CD1c-positive myeloid dendritic cell (primary cell): ENCODE measurements around the gene TBC1D19.
"Not testable (repeated sequence)": the region's sequence is repeated elsewhere in the genome, so short reads cannot be mapped to it uniquely, and the experiment has no call there.

Experiments used
- DNase-seq: peaks from one replicate; pipeline ENCODE4 v3.0.0-alpha.2; 2016; ENCODE audit errors: extremely low spot score

The TBC1D19 gene, protein sequence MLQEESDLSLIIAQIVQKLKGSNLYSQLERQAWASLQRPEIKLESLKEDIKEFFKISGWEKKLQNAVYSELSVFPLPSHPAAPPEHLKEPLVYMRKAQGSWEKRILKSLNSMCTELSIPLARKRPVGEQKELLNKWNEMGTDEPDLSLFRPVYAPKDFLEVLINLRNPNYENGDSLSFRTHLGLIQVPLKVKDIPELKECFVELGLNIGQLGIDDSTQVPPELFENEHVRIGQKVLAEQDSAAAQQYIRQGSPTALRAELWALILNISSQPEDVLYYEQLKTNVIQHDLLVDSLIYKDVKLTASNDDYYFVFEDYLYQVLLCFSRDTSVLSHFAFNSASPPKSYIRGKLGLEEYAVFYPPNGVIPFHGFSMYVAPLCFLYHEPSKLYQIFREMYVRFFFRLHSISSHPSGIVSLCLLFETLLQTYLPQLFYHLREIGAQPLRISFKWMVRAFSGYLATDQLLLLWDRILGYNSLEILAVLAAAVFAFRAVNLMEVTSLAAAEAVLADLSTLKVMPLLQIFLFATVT

DNA sequence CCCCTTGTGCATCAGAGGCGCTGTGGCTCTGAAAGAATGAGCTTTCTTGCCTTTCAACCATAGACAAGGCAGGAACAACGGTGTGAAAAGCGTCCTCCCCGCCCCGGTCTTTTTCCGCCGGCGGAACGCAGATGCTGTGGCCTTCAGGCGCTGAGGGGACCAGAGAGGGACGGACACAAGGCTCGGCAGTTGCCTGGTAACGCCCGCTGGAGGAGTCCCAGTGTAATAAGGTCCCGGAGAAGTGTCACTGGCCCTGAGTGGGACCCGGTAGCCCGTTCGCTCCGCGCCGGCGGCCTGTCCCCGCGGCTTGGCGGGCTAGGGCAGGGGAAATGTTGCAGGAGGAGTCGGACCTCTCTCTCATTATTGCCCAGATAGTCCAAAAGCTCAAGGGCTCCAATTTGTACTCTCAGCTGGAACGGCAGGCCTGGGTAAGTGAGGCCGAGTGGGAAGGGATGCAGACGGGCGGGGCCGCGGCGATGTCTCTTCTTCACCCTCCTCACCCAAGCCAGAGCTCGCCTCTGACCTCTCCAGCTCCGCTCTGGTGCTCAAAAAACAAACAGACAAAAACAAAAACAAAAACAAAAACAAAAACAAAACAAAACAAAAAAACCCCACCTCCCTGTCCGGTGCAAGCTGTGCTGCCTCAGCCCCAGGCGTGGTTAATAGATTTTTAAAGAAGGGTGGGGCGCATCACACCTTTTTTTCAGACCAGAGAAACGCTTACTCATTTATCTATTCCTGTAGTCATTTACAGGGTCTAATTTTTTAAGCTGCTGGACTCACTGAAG lies at the start of gene TBC1D19:
Gene TBC1D19, plus strand, starts transcription at position 220 of the 788 bp plus-strand sequence. Its CDS starts 110 bp downstream, at position 330.
- peak; percentile 88 for DNase-seq

DNA sequence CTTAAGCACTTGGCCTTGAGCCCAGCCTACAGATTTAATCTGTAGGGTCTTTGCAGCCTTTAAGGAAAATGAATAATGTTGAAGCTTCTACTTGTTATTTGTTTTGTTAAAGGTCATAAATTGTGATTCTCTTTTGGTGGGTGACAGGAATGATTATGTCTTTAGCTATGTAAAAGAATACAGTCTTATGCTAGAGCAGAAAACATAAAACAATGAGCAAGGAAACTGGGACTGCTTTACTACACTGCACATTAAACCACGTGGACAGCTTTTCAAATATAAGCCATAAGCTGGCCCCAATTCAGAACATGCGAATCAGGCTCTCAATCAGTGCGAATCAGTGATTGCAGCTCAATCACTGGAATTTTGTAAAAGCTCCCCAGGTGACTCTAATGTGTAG lies 40.9 kb upstream of the TBC1D19 start:
- no peak for DNase-seq

DNA sequence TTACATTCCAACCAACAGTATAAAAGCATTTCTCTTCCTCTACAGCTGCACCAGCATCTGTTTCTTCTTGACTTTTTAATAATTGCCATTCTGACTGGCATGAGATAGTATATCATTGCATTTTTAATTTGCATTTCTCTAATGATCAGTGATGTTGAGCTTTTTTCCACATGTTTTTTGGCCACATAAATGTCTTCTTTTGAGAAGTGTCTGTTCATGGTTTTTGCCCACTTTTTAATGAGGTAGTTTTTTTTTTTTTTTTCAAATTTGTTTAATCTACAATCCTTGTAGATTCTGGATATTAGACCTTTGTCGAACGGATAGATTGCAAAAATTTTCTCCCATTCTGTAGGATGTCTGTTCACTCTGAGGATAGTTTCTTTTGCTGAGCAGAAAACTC lies 39.5 kb upstream of the TBC1D19 start:
- DNase-seq, result no peak

DNA sequence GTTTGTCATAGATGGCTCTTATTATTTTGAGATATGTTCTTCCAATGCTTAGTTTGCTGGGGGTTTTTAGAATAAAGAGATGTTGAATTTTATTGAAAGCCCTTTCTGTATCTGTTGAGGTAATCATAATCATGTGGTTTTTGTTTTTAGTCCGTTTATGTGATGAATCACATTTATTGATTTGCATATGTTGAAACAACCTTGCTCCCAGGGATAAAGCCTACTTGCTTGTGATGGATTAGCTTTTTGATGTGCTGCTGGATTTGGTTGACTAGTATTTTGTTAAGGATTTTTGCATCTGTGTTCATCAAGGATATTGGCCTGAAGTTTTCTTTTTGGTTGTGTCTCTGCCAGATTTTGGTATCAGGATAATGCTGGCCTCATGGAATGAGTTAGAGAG lies 35.5 kb upstream of the TBC1D19 start:
- DNase-seq, result not testable (repeated sequence)

DNA sequence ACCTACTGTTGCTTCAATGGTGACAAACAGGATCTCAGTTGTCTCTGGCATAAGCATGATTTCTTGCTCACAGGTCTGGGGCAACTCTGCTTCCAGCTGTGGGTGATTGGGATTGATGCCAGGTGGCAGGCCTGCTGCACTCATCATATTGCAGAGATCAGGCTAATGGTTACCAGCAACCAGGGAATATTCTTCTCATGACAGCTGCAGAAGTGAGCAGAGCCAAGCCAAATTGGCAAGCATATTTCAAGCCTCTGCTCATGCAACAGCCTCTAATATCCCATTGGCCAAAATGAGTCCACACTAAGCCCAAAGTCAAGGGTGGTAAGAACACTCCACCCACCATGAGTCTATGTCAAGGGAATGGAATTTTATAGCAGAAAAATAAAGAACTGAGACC lies 26.7 kb upstream of the TBC1D19 start:
- DNase-seq, result no peak

DNA sequence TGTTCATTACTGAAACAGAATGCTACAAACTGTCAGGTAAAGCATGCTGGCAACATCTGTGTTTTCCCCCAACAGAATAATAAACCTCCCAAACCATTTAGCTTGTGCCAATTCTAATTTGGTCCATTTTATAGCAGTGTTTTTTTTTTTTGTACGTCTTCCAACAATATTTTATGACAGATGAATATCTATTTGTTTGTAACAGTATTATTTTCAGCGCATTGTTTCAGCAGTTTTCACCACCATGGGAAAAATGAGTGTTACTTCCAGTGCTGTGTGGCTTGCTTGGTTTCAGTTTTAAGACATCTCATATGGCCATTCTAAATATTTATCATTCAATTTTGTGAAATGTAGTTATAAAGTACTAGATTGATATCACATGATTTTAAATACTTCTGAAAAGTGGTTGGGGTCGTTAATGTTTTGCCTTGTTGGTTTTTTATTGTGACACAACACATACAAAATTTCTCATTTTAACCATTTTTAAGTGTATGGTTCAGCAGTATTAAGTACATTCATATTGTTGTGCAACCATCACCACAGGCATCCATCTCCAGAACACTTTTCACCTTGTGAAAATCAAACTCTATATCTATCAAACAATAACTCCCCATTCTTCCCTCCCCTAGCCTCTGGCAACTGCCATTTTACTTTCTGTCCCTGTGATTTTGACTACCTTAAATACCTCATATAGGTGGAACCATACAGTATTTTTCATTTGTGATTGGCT lies 25.6 kb upstream of the TBC1D19 start:
- DNase-seq, result no peak

DNA sequence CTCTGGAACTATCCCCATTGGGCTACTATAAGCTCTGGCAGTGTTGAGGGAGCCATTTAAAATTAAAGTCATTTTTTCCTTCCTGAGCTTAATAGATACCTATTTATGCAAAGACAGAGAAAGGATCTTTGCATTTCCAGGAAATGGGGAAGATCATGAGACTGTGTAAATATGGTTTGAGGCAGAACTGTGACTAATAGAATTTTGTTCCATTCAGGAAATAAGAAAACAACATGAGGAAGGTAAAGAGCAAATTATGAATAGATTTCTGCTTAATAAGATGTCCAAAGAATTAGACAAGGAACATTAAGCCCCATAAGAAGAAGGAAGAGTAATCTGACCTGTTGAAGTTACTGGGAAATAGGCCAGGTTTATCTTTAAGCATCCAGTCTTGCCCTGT lies 17.8 kb upstream of the TBC1D19 start:
- no peak for DNase-seq

DNA sequence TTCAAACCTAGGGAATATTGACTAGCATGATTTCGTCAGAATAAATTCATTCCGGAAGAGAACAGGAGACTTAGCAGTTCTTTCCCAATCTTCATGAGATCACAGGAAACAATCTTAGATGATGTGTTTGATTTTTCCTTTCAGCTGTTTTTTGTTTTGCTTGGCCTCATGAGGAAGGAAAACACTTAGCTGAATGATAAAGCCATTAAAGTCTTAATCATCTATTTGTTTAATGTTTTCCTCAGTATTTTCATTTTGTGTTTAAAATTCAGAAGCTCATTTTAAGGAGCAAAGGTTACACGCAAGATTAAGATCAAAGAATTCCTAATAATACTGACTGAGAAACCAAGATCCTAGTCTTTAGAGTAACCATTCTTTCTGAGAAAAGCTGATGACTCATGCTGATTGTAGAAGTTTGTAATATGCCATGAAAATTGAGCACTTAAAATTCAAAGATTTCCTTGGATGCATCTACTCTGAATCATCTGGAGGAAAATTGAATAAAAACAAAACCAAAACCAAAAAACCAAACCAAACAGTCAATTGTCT lies 15.4 kb upstream of the TBC1D19 start:
- DNase-seq, result no peak

DNA sequence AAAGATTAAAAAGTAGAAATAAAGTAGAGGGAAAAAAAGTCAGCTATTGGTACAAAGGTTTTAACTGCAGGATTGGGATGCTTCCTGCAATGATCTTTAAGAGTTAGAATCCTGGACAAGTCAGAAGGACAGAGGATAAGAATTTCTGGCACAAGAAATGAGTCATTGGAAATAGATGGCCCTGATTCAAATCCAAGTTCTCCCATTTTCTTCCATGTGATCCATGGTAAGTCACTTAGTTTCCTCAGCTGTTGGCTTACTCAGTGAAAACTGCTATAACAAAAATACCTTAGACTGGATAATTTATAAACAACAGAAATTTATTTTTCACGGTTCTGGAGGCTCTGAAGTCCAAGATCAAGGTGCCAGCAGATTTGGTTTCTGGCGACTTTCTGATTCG lies 13.3 kb upstream of the TBC1D19 start:
- no peak for DNase-seq

DNA sequence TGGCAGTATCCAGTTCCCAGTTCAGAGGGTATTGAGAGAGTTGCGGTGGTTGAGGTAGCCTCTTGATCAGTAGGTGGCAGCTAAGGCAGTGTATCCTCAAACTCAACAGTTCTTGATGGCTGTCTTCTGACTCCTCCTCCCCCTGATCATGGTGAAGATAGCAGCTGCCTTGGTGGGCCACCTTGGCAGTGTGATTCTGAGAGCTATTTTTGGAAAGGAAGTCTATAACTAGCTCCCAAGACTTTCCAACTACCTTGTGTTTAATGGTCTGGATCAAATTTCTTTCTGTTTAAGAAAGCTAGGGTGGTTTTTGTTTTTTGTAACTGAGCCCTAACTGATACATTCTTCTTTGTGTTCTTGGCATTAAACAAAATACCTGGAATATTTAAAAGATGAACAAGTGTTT lies 10.5 kb upstream of the TBC1D19 start:
- DNase-seq, result no peak

DNA sequence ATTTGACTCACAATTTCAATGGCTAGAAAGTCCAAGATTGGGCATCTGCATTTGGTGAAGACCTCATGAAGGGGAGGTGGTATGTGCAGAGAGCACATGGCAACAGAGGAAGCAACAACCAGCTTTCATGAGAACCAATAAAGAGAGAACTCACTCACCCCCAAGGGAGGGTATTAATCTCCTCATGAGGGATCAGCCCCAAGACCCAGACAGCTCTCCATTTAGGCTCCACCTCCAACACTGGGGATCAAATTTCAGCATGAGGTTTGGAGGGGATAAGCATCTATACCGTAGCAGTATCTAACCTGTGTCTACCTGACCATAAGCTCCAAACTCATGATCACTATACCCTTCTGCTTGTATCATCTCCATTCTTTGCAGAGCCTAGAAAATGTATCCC lies 9.3 kb upstream of the TBC1D19 start:
- DNase-seq, result no peak

DNA sequence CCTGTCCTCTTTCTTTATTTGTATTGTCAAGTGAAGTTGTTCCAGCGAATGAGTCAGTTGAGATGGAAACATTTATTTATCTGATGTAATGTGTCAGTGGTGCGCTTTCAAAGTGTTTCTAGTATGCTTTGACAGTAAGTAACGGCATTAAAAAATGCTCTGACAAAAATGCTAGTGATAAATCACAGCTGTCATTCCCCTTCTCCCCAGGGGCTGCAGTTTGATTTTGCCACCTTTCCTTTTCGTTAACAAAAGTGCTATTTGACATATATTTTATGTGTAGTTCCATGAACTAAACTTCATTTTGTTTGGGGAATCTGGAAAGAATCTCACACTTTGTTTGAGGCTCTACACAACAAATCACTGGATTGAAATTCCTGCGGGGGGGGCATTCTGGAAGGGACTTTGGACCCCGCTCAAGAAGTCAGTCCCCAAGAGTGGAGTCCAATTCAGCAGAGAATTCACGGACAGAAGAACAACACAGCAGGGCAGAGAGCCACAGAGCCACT lies 7.6 kb upstream of the TBC1D19 start:
- no peak for DNase-seq

DNA sequence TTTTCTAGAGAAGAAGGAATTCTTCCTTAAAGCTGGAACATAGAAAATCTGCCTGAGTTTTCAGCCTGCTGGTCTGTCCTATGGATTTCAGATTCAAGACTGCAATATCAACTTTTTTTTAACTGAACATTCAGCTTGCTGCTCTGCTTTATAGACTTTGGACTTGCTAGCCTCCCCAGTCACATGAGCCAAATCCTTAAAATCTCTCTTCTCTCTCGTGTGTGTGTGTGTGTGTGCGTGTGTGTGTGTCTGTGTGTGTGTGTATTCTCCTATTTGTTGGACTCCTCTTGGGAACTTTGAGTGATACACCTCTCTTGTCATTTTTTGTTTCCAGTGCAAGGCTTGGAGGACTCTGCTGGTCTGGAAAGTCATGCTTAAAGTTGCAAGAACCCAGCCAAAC lies 6.8 kb upstream of the TBC1D19 start:
- DNase-seq, result no peak

DNA sequence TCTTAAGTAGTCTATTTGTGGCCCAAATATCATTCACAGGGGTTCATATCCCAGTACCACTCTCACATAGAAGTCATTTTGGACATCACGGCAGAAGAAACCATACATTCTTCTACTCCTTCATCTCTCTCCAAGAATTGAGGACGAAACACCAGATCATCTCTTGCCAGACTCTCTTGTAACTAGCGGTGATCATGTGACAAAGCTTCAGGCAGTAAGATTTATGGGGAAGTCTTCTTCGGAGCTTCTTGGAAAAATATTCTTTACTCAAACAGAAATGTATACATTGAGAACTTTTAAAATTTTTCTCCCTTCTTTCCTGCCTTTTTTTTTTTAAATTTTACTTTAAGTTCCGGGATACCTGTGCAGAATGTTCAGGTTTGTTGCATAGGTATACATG lies 4.7 kb upstream of the TBC1D19 start:
- DNase-seq, result no peak

DNA sequence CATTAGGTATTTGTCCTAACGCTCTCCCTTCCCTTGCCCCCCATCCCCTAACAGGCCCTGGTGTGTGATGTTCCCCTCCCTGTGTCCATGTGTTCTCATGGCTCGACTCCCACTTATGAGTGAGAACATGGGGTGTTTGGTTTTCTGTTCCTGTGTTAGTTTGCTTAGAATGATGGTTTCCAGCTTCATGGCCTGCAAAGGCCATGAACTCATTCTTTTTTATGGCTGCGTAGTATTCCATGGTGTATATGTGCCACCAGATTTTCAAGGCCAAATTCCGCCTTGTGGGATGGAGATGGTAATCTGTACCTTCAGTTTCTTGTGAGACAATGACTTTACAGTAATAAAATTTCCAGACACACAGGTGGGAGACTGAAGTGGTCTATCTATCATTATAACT lies 2.5 kb upstream of the TBC1D19 start:
- not testable (repeated sequence) for DNase-seq

DNA sequence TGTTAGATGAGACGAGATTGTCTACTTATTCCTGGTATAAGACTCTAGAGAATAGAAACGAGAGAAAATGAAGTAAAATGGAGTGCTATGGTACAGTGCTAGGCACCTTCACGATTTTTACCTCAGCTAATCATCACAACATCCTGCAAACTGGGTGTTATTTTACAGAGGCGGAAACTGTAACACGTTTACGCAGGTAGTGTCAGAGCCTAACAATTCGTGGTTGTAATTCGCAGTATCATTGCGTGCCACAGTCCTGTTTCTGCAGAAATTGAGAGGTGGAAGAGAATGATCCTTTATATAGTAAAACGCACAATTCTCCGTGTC lies 383 bp upstream of the TBC1D19 start:
- no peak for DNase-seq

DNA sequence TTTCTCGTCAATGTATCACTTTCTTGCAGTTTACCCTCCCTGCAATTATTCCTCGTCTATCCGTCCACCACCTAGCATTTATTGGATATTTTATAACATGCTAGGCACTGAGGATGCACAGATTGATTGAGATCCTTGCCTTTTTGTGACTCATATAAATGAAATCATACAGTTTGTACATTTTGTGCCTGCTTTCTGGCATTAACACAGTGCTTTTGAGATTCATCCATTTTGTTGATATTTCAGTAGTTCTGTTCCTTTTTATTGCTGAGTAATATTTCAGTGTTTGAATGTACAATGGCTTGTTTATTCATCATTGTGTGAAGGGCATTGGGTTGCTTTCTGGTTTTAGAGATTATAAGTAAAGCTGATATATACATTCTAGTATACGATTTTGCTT lies 841 bp downstream of the TBC1D19 start:
- DNase-seq, result no peak

DNA sequence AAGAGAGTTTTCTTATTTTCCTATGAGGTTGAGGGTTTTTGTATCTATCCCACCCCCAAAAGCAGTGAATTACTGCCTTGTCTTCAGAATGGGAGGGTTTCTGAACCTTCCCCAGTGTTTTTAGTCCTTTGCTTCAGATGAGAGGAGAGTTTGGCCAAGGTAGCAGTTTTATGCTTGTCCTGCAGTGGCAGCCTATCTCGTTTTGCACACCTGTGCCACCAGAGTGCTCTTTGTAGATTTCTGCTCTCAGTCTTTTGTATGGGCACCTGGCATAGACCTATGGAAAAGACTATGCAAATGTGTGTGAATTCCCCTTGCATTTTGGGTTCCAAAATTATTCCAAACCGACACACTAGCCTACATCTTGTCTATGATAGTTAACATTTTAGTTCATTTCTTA lies 5.8 kb downstream of the TBC1D19 start:
- DNase-seq, result no peak

DNA sequence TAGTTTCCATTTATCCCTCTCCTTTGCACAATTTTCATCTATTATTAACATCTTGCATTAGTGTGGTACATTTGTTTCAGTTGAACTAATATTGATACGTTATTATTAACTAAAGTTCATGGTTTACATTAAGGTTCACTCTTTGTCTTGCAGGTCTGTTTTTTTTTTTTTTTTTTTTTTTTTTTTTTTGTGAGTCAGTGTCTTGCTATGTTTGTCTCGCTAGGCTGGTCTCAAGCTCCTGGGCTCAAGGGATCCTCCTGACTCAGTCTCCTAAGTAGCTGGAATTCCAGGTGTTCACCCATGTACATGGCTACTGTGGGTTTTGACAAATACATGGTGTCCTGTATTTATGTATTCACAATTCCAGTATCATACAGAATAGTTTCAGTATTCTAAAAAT lies 6.8 kb downstream of the TBC1D19 start:
- no peak for DNase-seq

DNA sequence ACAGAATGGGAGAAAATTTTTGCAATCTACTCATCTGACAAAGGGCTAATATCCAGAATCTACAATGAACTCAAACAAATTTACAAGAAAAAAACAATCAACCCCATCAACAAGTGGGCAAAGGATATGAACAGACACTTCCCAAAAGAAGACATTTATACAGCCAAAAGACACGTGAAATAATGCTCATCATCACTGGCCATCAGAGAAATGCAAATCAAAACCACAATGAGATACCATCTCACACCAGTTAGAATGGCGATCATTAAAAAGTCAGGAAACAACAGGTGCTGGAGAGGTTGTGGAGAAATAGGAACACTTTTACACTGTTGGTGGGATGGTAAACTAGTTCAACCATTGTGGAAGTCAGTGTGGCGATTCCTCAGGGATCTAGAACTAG lies 9.7 kb downstream of the TBC1D19 start:
- not testable (repeated sequence) for DNase-seq

DNA sequence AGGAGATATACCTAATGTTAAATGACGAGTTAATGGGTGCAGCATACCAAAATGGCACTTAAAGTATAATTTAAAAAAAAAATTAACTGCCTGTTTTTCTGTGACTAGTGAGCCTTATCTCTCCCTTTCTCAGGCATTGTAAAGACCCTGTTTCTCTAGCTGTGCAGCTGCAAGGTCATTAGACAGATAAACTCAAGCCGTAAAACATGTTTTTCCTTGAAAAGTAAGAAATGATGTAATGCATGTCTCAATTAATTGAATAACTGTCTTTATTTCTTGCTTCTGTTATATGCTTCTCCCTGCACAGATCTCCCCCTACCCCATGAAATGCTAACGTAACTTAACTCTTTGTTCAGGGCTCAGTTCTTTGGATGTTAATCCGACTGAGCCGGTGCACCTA lies 10.5 kb downstream of the TBC1D19 start:
- no peak for DNase-seq

DNA sequence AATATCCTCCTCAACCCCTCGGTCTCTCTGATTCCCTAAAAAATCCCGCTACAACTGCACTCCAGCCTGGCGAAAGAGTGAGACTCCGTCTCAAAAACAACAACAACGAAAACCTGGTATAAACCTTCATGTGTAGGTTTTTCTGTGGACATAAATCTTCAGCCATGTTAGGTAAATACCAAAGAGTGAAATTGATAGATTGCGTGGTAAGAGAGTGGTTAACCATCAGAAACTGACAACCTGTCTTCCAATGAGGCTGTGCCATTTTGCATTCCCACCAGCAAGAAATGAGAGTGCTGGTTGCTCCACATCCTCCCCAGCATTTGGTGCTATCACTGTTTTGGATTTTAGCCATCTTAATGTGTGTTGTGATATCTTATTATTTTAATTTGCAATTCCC lies 10.9 kb downstream of the TBC1D19 start:
- no peak for DNase-seq
